ENCODE data around the gene FSTL3. TPM values are rescaled to one million over a fixed set of nuclear protein-coding genes. Genes with fewer than 3 reads are reported as not detected.

The FSTL3 gene
- total and polyA plus RNA-seq, 2 of the 8 experiments (the other 6 are each of a cell fraction or from before 2014, with no cell fraction given) = 8.1 to 11.8 TPM

- FAIRE-seq (no peak), DNase-seq (ENCODE audit: low read depth in 1 of 2, low spot score in 2 of 2) (no peak)
- Histone ChIP-seq H2BK120ac (replicated peaks; ENCODE audit: low read depth, low read length) (no peak overlapping the region), H3K4me3 (ENCODE audit: extremely low read depth in 1 of 4, insufficient read depth in 2 of 4, low read depth in 3 of 4, low read length in 4 of 4) (no peak overlapping the region), H2AK5ac (ENCODE audit: low read depth, low read length) (no peak overlapping the region), H4K8ac (ENCODE audit: extremely low read depth, insufficient read depth, low read length) (no peak overlapping the region), H2BK20ac (ENCODE audit: low read length) (no peak overlapping the region), H3K27ac (ENCODE audit: low read depth, low read length) (no peak overlapping the region), H2BK5ac (ENCODE audit: low read depth, low read length) (no peak overlapping the region), H3K36me3 (ENCODE audit: control insufficient read depth in 2 of 4, insufficient read depth in 4 of 4, low read length in 3 of 4) (no peaks in the 10 kb centered on the region; a peak in 1 of 8 replicates), H3K79me1 (ENCODE audit: low read depth, low read length) (no peaks in the 10 kb centered on the region; the same call in 1 of the 2 replicates), H3K4ac (replicated peaks; ENCODE audit: insufficient read length, low read depth, low read length) (no peak overlapping the region), H4K5ac (ENCODE audit: insufficient read length, low read depth, low read length) (no peak overlapping the region), H3K27me3 (replicated peaks in 1 of 4; ENCODE audit: control insufficient read depth in 3 of 4, extremely low read depth in 1 of 4, insufficient read depth in 3 of 4, low read length in 3 of 4) (no peaks in the 10 kb centered on the region), H3K56ac (replicated peaks; ENCODE audit: insufficient read length, low read depth, low read length) (no peak overlapping the region), H2AFZ (ENCODE audit: low read length) (no peak overlapping the region), H2BK12ac (ENCODE audit: low read depth, low read length) (no peak overlapping the region), H2BK15ac (ENCODE audit: low read length) (no peak overlapping the region), H3K18ac (ENCODE audit: extremely low read depth, low read length) (no peak overlapping the region), H3K9ac (replicated peaks in 1 of 4; ENCODE audit: extremely low read depth in 1 of 4, low read depth in 3 of 4, low read length in 3 of 4) (no peak overlapping the region), H4K91ac (replicated peaks; ENCODE audit: insufficient read length, low read length) (no peak overlapping the region), H3K4me1 (replicated peaks in 1 of 4; ENCODE audit: control insufficient read depth in 3 of 4, insufficient read depth in 4 of 4, low read length in 3 of 4) (peaks cover 0 to 3% (median 1%) of the 10 kb centered on the region in 4 experiments; a peak in 4 of 7 replicates), H3K4me2 (ENCODE audit: insufficient read depth in 1 of 2, low read depth in 2 of 2, low read length in 2 of 2) (no peak overlapping the region), H4K20me1 (replicated peaks in 1 of 2; ENCODE audit: control insufficient read depth in 1 of 2, insufficient read depth in 2 of 2, low read length in 2 of 2) (no peaks in the 10 kb centered on the region), H3K79me2 (ENCODE audit: control insufficient read depth in 1 of 2, insufficient read depth in 2 of 2, low read length in 2 of 2) (no peaks in the 10 kb centered on the region), H3K14ac (ENCODE audit: insufficient read length) (no peak overlapping the region), H3K23me2 (ENCODE audit: low read depth, low read length) (no peaks in the 10 kb centered on the region), H3K23ac (ENCODE audit: insufficient read length) (no peak overlapping the region), H3K9me3 (ENCODE audit: insufficient read depth in 2 of 2, low read depth in 1 of 2, low read length in 1 of 2) (no peaks in the 10 kb centered on the region)
- TF ChIP-seq SP4 (IDR thresholded peaks at IDR 0.05; ENCODE audit: low read length) (no peak), RAD21 (IDR thresholded peaks at IDR 0.05 in 1 of 2, conservative IDR thresholded peaks at IDR 0.05 in 1 of 2; ENCODE audit: low read depth in 2 of 2, low read length in 2 of 2) (no peak), YY1 (IDR thresholded peaks at IDR 0.05; ENCODE audit: low read depth, low read length) (no peak), EP300 (IDR thresholded peaks at IDR 0.05; ENCODE audit: borderline replicate concordance in 1 of 2, low read depth in 2 of 2, low read length in 2 of 2) (no peak)
- 91% methylated on average over 16 of the region's 18 CpGs; no CpG with 5 or more reads in 1 of the 2 experiments for WGBS, 2 experiments (ENCODE audit: extremely low coverage in 1 of 2, insufficient coverage in 1 of 2, insufficient read length in 1 of 2, insufficient replicate concordance in 2 of 2, low coverage in 1 of 2, low lambda C conversion rate in 2 of 2, missing lambda C conversion rate in 1 of 2)
- ChIA-PET POLR2A (ENCODE audit: partially characterized antibody) (interaction anchor here (1.6 kb wide), 1 partner anchor 43 kb away, joined by 3 read pairs; no protein-coding TSS in a partner anchor), CTCF (ENCODE audit: partially characterized antibody) (interaction anchor here (1.4 to 1.7 kb wide), 3 partner anchors 13 to 15 kb away, joined by 4 to 6 read pairs (median 4); partner anchors contain the start of gene PALM)
Measured at GRCh38 chr19:723714-724113, 47.5 kb downstream of the FSTL3 start.
